HuH-7.5 (cell line): ENCODE results near the gene ZBTB20.
A peak's percentile ranks its signal among the peaks of the same experiment; 100 is the strongest.

ENCODE experiments used
- DNase-seq: peaks from one replicate; pipeline ENCODE4 v3.0.0; 2011; ENCODE audit warnings: low spot score

Gene ZBTB20

DNA sequence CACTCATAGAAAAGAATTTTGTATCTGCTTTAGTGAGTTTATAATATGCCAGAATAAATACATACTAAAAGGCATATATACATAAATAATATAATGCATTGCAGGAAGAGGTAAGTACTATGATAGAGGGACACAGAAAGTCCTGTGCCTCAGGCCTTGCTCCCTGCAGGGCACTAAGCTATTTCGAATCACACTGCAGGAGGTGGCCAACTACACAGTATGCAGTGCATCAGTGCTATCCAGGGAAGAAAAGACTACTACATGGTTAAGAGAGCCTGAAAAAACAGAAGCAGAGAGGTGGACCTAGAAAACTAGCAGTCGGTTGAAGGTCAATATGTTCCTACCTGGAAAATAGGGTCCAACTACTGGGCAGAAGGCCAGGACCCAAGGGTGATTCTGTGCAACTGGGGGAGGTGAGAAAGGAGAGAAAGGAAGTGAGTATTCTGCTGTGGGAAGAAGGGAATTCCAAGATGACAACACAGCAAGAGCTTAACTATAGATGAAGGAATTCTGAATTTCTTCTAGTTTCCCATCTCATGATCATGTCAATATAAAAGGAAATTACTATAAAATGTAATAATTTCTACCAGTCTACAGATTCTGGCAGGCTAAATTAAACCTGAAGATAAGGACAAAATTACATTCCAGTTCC is 218.0 kb downstream of the ZBTB20 start:
- DNase-seq, result no peak

DNA sequence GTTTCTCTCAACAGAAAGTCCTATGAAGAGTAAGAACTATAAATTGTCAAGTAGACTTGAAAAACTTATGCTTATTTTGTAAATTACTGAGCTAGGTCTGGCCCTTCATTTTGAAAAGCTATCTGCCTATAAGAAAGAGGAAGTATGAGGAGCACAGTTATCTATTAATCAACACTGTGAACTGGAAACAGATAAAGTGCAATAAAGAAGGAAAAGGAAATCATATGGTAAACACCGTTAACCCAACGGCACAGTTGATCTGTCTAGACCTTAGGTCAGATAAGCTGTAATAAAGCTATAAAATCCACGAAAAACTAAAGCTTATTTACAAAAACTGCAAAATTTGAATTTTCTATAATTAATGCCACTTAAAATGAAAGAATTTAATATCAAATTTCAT is 242.5 kb downstream of the ZBTB20 start:
- no peak for DNase-seq

DNA sequence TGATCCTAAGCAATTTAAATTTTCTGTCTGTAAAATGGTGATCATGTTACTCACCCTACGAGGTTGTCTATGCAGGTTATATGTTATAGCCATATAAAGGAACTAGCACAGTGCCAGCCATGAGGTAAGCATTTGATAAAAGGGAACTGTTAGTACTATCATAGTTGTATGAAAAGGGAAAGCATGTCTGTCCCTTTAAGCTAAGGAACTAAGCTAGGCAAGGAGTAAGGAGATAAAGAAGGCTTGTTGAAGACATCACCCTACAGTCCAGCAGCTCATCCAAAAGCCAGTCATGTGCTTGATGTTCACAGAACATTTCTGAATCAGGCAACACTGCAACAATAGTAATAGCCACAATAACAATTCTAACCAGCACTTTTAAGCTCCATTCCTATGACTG is 243.9 kb downstream of the ZBTB20 start:
- no peak for DNase-seq

DNA sequence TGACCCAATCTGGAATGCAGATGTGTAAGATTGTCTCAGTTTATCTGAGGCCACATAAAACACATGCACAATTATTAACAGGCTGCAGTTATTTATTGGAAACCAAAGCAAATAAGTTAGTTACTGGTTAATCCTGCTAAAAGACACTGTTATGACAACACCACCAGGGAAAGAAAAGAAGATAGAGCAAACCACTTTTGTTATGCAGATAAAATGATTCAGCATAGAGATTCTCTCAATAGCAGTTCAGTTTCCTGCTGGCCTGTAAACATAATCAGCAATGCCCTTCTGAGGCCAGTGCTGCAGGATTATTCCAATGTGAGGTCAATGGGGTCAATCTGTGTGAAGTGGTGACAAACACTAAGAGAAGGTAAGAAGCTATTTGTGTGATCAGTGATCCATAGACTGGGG is 244.4 kb downstream of the ZBTB20 start:
- DNase-seq, result no peak

DNA sequence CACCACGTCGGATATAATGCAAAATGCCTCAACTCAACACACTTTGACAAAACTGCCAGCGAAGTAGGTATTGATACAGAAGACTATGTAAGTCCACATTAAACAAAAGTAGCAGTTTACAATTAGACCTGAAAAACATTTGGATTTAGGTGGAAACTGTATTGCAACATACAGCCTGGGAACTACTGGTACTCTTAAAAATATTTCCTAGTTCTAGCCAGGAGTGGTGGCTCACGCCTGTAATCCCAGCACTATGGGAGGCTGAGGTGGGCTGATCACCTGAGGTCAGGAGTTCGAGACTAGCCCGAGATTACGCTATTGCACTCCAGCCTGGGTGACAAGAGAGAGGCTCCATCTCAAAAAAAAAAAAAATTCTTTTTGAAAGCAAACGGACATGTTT is 246.2 kb downstream of the ZBTB20 start:
- DNase-seq, result no peak

DNA sequence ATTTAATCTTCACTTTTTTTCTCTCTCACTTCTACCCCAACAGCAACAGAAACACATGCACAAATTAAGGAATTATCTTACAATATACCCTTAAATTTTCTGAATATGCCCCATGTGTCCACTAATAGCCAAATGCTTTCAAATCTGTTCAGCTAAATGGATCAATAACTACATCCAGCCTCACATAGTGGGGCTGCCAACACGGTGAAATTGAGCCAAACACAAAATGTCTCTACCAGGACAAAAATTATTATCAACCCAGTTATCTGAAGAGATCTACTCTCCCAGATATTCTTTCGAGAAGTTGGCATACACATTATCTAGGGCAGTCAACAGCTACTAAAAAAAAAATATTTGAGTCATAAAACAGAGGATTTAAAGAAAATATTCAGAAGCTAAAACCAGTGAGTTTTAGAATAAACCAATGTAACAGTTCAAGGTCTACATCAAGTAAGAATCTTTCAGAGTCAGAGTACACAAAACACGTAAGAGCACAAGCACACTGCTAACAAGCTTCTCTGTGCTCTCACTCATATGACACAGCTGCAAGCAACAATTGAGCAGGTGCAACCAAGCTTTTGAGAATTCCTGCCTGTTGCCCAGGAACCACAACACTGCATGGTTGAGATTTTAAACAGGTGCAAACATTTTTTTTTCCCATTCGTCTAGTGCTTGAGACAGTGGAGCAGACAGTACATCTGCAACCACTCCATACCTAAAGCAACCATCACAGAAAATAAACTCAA is 247.7 kb downstream of the ZBTB20 start:
- DNase-seq, result peak; percentile 20

DNA sequence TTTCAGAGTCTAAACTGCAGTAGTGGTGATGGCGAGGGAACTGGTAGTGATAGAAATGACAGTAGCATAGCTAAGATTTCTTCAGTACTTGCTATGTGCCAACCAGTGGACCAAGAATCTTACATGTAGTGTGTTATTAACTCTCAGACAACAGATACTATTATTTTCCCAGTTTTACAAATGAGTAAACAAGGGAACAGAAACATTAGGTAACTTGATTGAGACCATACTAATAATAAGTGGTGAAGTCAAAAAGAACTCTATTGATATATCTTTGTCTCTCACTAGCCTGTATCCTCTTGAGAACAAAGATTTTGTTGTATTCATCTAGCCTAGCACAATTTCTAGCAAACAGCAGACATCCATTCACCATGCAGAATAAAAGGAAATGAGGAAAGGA is 250.1 kb downstream of the ZBTB20 start:
- no peak for DNase-seq

DNA sequence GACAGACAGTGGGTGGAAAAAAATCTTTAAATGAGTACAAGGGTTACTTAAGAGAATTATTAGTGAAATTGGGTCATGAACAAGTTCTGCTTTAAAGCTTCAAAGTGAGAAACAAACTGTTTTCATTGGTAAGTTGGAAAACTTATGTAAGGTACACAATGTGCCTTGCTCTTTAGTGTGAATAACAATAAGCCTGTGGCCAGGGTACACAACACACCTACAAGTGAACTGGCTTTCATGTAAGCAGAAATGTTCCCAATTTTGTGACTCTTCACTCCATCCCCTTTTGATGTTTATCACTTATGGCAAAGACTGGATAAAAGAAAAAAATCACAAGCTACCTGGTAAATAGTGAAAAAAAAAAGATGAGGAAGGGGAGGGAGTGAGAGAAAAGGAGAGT is 253.7 kb downstream of the ZBTB20 start:
- DNase-seq, result no peak

DNA sequence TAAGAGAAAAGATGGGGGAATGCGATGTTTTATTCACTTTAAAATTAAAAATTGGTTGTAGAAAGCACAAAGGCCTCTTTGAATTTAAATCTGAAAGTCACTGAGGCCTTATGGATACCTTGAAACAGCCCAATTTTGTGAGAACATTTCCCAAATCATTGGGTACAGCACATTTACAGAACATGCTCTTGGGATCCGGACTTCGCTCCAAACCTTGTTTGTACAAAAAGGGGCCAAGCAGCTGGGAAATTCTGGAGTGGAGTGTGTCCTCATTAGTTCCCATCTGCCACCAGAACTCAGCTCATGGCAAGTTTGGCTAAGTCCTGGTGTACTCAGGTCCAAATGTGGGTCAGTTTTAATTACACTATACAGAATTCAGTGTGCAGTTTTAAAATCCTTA is 254.2 kb downstream of the ZBTB20 start:
- no peak for DNase-seq

DNA sequence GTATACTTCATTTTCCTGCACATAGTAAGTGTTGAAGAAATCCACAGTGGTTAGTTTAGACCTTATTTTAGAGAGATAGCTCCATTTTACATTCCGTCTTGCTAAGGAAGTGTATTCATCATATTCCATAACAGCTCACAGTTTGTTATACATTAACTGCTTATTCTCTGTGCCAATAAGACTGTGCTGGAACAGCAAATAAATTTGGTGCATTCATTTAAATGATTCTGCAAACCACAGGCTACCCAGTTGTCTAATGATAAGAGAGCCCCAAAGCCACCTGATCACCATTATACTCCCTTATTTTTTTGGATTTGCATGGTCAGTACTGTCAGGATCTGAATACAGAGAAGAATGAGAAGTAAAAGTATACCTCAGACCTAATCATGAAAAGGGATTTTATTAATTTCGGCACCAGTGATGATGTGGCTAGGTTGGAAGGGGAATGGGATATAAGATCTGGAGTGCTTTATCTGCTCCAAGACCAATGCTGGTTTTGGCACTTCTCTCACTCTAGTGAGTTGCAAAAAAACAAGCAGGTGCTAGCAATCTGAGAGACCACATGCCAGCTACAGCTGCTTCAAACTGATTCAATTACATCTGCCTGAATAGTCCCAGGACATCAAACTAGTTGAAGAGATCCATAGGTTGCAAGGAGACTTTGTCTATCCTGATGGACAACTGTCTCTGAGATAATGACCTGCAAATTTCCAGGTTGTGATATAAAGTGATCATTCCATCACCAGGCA is 254.8 kb downstream of the ZBTB20 start:
- no peak for DNase-seq

DNA sequence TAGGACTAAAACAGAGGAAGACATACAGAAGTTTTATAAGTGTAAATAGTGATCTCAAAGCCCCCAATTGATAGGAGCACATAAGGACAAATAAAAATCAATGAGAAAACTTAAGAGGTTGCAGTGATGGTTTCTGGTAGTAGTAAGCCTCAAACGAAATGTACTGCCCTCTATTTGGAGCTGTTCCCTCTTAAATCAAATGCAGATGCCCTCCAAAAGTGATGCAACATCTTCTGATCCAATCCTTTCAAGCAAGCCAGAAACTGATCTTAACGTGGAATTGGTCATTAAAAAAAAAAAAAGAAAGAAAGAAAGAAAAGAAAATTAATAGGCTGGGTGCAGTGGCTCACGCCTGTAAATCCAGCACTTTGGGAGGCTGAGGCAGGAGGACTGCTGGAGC is 259.3 kb downstream of the ZBTB20 start:
- no peak for DNase-seq

DNA sequence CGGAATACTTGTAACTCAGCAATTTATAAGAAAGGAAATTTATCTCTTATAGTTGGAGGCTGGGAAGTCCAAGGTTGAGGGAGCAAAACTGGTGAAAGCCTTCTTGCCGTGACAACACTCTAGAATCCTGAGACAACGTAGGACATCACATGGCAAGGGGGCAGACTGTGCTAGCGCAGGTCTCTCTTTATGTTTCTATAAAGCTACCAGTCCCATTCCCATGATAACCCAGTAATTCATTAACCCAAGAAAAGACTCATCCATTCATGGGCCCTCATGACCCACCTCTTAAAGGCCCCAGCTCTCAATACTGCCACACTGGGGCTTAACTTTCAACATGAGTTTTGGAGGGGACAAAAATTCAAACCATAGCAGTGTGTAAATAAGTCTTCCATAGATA is 260.2 kb downstream of the ZBTB20 start:
- no peak for DNase-seq

DNA sequence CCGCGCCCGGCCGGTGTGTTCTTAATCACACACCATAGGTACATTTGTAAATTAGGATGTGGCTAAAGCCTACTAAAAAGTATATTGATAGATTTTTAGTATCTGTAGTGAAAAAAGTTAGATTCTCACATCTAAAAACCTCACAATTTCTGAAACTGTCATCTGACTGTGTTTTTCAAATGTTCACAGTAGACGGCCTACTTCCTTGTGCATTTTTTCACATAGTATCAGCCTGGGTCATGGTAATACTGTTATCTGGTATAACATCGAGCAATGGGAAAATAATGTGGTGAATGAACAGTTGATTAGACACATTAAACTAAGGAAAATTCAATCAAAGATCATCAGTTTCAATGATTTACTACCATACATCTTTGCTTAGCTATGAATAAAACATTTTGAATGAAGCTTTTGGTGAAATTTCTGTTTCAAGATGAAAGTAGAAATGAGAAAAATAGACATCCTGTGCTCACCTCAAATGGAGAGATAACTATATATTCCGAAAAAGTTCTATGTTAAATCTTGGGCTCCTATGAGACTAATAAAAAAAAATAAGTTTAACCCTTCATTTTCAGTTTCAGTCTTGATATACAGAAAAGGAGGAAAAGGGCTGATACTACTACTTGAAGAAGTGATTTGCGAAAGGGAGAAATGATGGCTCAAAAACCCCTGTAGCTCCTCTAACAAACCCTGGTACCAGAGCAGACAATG is 262.7 kb downstream of the ZBTB20 start:
- no peak for DNase-seq

DNA sequence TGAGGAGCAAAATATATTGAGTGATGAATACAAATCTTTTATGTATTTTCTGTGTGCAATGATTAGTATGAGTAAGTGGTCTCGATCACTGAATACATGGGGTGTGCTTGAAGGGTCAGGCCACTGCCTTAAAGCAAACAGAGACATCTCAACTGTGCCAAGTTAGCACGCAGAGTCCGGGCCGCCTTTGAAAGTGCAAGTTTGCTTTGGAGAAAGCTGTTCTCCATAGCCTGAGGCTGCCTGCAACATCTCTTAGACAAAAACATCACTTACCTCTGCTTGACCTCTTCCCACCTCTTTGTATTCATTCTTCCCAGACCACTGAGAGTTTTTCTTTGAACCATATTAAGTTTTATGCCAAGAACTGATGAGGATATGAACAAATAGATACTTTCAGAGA is 267.0 kb downstream of the ZBTB20 start:
- DNase-seq, result no peak

DNA sequence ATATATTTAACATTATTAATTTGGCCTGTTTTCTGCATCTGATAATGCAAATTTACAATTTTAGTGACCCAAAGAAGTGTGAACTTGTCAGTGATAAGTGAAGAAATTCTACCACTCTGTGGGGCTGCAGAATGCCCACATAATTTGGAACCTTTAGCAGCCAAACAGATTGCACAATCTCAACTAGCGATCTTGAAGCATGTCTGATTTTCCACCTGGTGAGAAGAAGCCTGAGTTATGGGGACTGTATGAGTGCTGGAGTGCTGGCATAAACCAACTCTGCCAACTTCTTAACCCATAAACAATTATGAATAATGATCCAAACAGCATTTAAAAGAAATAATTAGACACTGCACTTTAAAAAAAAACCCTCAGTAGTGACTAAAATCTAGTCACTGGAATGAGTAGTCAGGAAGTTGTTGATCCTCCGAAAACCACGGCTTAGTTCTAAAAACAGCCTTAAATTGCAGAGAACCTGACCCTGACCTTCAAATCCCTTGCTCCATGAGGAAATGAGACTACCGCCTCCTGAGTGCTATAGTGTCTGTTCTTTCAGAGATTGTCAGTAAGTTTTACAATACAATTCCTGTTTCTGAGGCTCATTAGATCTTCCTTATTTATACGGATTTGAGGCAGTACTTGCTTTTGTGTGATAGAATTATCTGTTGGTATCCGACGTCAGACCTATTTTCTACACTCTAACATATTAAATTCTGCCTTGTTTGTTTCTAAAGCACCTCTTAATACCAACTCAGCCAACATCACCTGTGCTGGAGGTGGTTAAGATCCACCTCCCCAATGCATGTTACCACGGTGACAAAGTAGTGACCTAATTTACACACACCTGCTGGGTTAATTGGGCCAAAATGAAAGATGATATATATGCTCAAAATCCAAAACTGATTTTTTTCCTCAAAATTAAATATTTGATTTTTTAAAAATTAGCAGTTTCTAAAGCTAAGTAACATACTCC is 267.7 kb downstream of the ZBTB20 start:
- DNase-seq, result no peak

DNA sequence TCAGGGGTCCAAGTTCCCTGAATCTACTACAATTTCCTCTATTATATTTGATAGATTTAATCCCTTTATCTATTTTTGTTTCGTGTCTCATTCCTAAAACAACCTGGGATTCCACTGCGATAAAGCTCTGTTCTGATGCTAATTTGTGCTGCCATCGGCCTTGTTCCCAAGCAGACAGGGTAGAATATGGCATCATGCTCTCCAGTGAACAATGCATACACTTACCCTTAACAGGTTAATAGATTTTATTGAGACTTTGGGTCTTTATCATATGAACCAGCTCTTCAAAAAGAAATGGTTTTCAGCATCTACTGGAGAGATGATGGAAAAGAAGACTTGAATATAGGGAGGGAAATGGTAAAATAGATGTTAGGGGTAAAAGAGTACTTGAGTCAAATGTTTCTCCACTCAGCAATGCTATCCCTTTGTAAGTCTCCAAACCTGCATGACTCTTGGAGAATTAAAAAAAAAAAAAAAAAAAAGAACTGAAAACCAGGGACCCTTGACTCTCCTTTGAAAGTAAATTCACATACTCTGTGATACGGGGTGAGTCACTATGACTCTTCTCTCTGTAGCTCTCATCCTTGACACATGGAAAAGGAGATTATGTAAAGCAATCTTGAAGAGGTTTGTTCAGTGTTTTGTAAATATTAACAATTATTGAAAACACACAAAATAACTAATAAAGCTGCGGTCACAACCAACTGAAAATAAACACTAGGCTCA is 268.8 kb downstream of the ZBTB20 start:
- no peak for DNase-seq

DNA sequence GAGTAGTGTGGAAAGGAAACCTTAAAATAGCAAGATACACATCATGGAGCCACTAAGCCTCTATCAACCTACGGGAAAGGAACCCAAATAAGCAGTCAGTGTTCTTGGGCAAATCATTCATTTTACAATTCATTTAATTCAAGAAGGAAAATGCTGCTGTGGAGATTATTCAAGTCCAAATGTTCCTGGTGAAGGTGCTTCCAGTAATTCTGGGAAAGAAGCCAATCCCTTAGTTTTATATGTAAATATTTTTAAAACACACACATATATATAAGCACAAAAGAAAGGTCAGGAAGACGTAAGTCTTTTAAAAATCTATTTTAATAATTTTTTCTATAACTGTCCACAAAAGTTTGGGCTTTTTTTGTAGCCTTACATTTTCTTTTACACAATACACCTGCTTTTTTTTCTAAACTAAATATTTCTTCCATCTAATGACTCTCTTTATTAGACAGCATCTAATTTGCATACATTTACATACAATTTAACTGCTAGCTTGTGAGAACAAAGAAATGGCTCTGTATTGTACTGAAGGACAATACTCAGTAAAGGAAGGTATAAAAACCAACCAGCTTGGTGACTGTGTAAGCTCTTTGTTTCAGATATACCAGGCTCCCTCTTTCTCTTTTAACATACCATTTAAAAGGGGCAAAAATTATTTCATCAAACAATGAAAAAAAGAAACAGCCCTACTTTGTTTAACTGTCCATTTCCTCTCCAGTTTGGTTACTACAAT is 269.5 kb downstream of the ZBTB20 start:
- DNase-seq, result no peak

DNA sequence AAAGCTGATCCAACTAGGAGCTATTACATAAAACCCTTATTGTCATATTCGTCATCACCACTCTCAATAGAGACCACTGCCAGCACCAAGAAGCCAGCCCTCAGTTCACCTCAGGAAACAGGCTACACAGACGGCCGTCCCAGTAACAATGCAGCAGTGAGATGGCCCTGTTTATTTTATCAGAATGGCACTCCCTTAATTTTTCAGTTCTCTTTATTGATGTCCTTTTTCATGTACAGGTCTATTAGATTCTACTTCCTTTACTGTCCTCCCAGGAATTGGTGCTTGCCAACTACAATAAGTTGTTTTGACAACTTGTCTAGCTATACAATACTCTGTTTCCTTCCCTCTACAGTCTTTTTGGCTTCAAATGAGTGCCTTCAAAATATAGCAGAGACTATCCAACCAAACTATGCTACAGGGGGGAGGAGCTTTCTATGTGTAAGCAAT is 272.5 kb downstream of the ZBTB20 start:
- no peak for DNase-seq

DNA sequence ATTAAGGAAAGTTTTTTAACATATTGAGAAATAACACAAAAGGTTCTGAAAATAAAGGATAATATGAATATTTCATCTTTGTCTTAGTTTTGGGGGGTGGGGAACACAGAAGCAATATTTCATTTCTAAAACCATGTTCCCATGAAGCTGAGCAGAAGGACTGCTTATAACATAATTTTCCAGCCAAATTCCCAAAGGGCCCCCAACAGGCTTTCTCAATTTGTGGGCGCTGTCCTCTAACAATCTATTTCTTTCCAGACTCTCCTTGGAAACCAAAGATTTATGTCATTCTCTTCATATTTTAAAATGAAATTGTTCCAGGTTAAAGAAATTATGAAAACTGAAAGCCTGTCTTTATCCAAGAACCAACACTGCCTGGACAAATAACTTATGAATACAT is 273.5 kb downstream of the ZBTB20 start:
- DNase-seq, result no peak

DNA sequence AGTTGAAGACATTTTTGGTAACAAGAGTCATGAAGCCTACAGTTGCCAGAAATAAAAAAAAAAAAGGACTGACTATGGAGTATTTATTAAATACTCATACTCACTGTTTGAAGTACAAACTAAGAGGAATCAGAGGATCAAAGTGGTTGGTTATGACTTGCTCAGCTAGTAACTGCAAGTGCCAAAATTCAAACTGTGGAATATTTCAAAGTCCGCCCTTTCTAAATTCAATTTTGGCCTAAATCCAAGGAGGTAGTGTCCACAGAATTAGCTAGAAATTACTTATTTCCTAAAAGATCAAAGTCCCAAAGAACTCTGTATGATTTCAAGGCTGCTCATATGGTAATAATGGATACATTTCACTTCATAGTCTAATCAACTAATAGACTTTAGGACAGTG is 274.5 kb downstream of the ZBTB20 start:
- no peak for DNase-seq
